ENCODE results near the gene BUB1. TPM values are rescaled to one million over a fixed set of nuclear protein-coding genes. Genes with fewer than 3 reads are reported as not detected.

Gene BUB1
- total and polyA plus RNA-seq, 2 donors: 3.8 to 52.9 TPM

- DNase-seq (ENCODE audit: low read depth in 6 of 9, low spot score in 9 of 9): no peak
- Histone ChIP-seq H3K27ac (ENCODE audit: low read depth in 1 of 2, low read length in 1 of 2) (no peak overlapping the region), H3K4me3 (ENCODE audit: low read length in 2 of 2) (no peak overlapping the region), H3K4me1 (ENCODE audit: control insufficient read depth in 2 of 2, insufficient read depth in 2 of 2, low read length in 2 of 2) (no peaks in the 10 kb centered on the region), H3K36me3 (ENCODE audit: control insufficient read depth in 2 of 2, insufficient read depth in 2 of 2, low read length in 1 of 2) (peaks cover 35 to 81% of the 10 kb centered on the region in 2 donors), H3K9me3 (ENCODE audit: control insufficient read depth in 2 of 2, insufficient read depth in 1 of 2, low read length in 1 of 2) (no peaks in the 10 kb centered on the region), H3K27me3 (ENCODE audit: control insufficient read depth in 2 of 2, insufficient read depth in 1 of 2, low read length in 1 of 2) (no peaks in the 10 kb centered on the region)
- WGBS: 98% methylated on average over 3 of the region's 3 CpGs
Measured at GRCh38 chr2:110653861-110654260, 24.0 kb downstream of the BUB1 start.

- 98% methylated on average over 4 of the region's 4 CpGs for WGBS
- no peak overlapping the region for H3K4me3 ChIP-seq (ENCODE audit: low read length in 2 of 2)
- no peaks in the 10 kb centered on the region for H3K27me3 ChIP-seq (ENCODE audit: control insufficient read depth in 2 of 2, insufficient read depth in 1 of 2, low read length in 1 of 2)
- H3K9me3 ChIP-seq (ENCODE audit: control insufficient read depth in 2 of 2, insufficient read depth in 1 of 2, low read length in 1 of 2): no peaks in the 10 kb centered on the region
- peaks cover 30 to 69% of the 10 kb centered on the region in 2 donors for H3K36me3 ChIP-seq (ENCODE audit: control insufficient read depth in 2 of 2, insufficient read depth in 2 of 2, low read length in 1 of 2)
- H3K27ac ChIP-seq (ENCODE audit: low read depth in 1 of 2, low read length in 1 of 2): no peak overlapping the region
- DNase-seq (ENCODE audit: low read depth in 6 of 9, low spot score in 9 of 9): no peak
- H3K4me1 ChIP-seq (ENCODE audit: control insufficient read depth in 2 of 2, insufficient read depth in 2 of 2, low read length in 2 of 2): no peaks in the 10 kb centered on the region
Measured at GRCh38 chr2:110650346-110650745, 27.5 kb downstream of the BUB1 start.

- no peaks in the 10 kb centered on the region for H3K9me3 ChIP-seq (ENCODE audit: control insufficient read depth in 2 of 2, insufficient read depth in 1 of 2, low read length in 1 of 2)
- H3K4me1 ChIP-seq (ENCODE audit: control insufficient read depth in 2 of 2, insufficient read depth in 2 of 2, low read length in 2 of 2): no peaks in the 10 kb centered on the region
- no peak overlapping the region for H3K4me3 ChIP-seq (ENCODE audit: low read length in 2 of 2)
- H3K36me3 ChIP-seq (ENCODE audit: control insufficient read depth in 2 of 2, insufficient read depth in 2 of 2, low read length in 1 of 2): peaks cover 20 to 62% of the 10 kb centered on the region in 2 donors
- H3K27me3 ChIP-seq (ENCODE audit: control insufficient read depth in 2 of 2, insufficient read depth in 1 of 2, low read length in 1 of 2): no peaks in the 10 kb centered on the region
- H3K27ac ChIP-seq (ENCODE audit: low read depth in 1 of 2, low read length in 1 of 2): no peak overlapping the region
- no peak for DNase-seq (ENCODE audit: low read depth in 6 of 9, low spot score in 9 of 9)
- WGBS: 98% methylated on average over 3 of the region's 3 CpGs
Measured at GRCh38 chr2:110647777-110648176, 30.1 kb downstream of the BUB1 start.

GRCh38 chr2:110645616-110646015, 32.2 kb downstream of the BUB1 start:
- no peaks in the 10 kb centered on the region for H3K27me3 ChIP-seq (ENCODE audit: control insufficient read depth in 2 of 2, insufficient read depth in 1 of 2, low read length in 1 of 2)
- no peaks in the 10 kb centered on the region for H3K4me1 ChIP-seq (ENCODE audit: control insufficient read depth in 2 of 2, insufficient read depth in 2 of 2, low read length in 2 of 2)
- H3K4me3 ChIP-seq (ENCODE audit: low read length in 2 of 2): no peak overlapping the region
- peaks cover 22 to 68% of the 10 kb centered on the region in 2 donors for H3K36me3 ChIP-seq (ENCODE audit: control insufficient read depth in 2 of 2, insufficient read depth in 2 of 2, low read length in 1 of 2)
- H3K9me3 ChIP-seq (ENCODE audit: control insufficient read depth in 2 of 2, insufficient read depth in 1 of 2, low read length in 1 of 2): no peaks in the 10 kb centered on the region
- no peak overlapping the region for H3K27ac ChIP-seq (ENCODE audit: low read depth in 1 of 2, low read length in 1 of 2)
- DNase-seq (ENCODE audit: low read depth in 6 of 9, low spot score in 9 of 9): no peak
- WGBS: 96% methylated on average over 2 of the region's 2 CpGs

- no peaks in the 10 kb centered on the region for H3K27me3 ChIP-seq (ENCODE audit: control insufficient read depth in 2 of 2, insufficient read depth in 1 of 2, low read length in 1 of 2)
- H3K4me3 ChIP-seq (ENCODE audit: low read length in 2 of 2): no peak overlapping the region
- H3K9me3 ChIP-seq (ENCODE audit: control insufficient read depth in 2 of 2, insufficient read depth in 1 of 2, low read length in 1 of 2): no peaks in the 10 kb centered on the region
- WGBS: 98% methylated on average over 3 of the region's 3 CpGs
- DNase-seq (ENCODE audit: low read depth in 6 of 9, low spot score in 9 of 9): no peak
- H3K4me1 ChIP-seq (ENCODE audit: control insufficient read depth in 2 of 2, insufficient read depth in 2 of 2, low read length in 2 of 2): no peaks in the 10 kb centered on the region
- peaks cover 28 to 70% of the 10 kb centered on the region in 2 donors for H3K36me3 ChIP-seq (ENCODE audit: control insufficient read depth in 2 of 2, insufficient read depth in 2 of 2, low read length in 1 of 2)
- no peak overlapping the region for H3K27ac ChIP-seq (ENCODE audit: low read depth in 1 of 2, low read length in 1 of 2)
Measured at GRCh38 chr2:110644357-110644756, 33.5 kb downstream of the BUB1 start.

- no peak for DNase-seq (ENCODE audit: low read depth in 6 of 9, low spot score in 9 of 9)
- Histone ChIP-seq H3K36me3 (ENCODE audit: control insufficient read depth in 2 of 2, insufficient read depth in 2 of 2, low read length in 1 of 2) (peaks cover 30 to 75% of the 10 kb centered on the region in 2 donors), H3K9me3 (ENCODE audit: control insufficient read depth in 2 of 2, insufficient read depth in 1 of 2, low read length in 1 of 2) (no peaks in the 10 kb centered on the region), H3K27me3 (ENCODE audit: control insufficient read depth in 2 of 2, insufficient read depth in 1 of 2, low read length in 1 of 2) (no peaks in the 10 kb centered on the region), H3K27ac (ENCODE audit: low read depth in 1 of 2, low read length in 1 of 2) (no peak overlapping the region), H3K4me3 (ENCODE audit: low read length in 2 of 2) (no peak overlapping the region), H3K4me1 (ENCODE audit: control insufficient read depth in 2 of 2, insufficient read depth in 2 of 2, low read length in 2 of 2) (no peaks in the 10 kb centered on the region)
Measured at GRCh38 chr2:110642360-110642759, 35.5 kb downstream of the BUB1 start.

- H3K4me1 ChIP-seq (ENCODE audit: control insufficient read depth in 2 of 2, insufficient read depth in 2 of 2, low read length in 2 of 2): no peaks in the 10 kb centered on the region
- no peak overlapping the region for H3K4me3 ChIP-seq (ENCODE audit: low read length in 2 of 2)
- H3K27me3 ChIP-seq (ENCODE audit: control insufficient read depth in 2 of 2, insufficient read depth in 1 of 2, low read length in 1 of 2): no peaks in the 10 kb centered on the region
- 97% methylated on average over 3 of the region's 3 CpGs for WGBS
- no peak overlapping the region for H3K27ac ChIP-seq (ENCODE audit: low read depth in 1 of 2, low read length in 1 of 2)
- H3K36me3 ChIP-seq (ENCODE audit: control insufficient read depth in 2 of 2, insufficient read depth in 2 of 2, low read length in 1 of 2): peaks cover 38 to 76% of the 10 kb centered on the region in 2 donors
- no peak for DNase-seq (ENCODE audit: low read depth in 6 of 9, low spot score in 9 of 9)
- H3K9me3 ChIP-seq (ENCODE audit: control insufficient read depth in 2 of 2, insufficient read depth in 1 of 2, low read length in 1 of 2): no peaks in the 10 kb centered on the region
Measured at GRCh38 chr2:110639972-110640371, 37.9 kb downstream of the BUB1 start.

- no peaks in the 10 kb centered on the region for H3K27me3 ChIP-seq (ENCODE audit: control insufficient read depth in 2 of 2, insufficient read depth in 1 of 2, low read length in 1 of 2)
- H3K9me3 ChIP-seq (ENCODE audit: control insufficient read depth in 2 of 2, insufficient read depth in 1 of 2, low read length in 1 of 2): no peaks in the 10 kb centered on the region
- no peak overlapping the region for H3K4me3 ChIP-seq (ENCODE audit: low read length in 2 of 2)
- H3K4me1 ChIP-seq (ENCODE audit: control insufficient read depth in 2 of 2, insufficient read depth in 2 of 2, low read length in 2 of 2): no peaks in the 10 kb centered on the region
- peaks cover 43 to 78% of the 10 kb centered on the region in 2 donors for H3K36me3 ChIP-seq (ENCODE audit: control insufficient read depth in 2 of 2, insufficient read depth in 2 of 2, low read length in 1 of 2)
- no peak for DNase-seq (ENCODE audit: low read depth in 6 of 9, low spot score in 9 of 9)
- H3K27ac ChIP-seq (ENCODE audit: low read depth in 1 of 2, low read length in 1 of 2): no peak overlapping the region
- 98% methylated on average over 4 of the region's 4 CpGs for WGBS
Measured at GRCh38 chr2:110638952-110639695, 38.7 kb downstream of the BUB1 start.

- DNase-seq (ENCODE audit: low read depth in 6 of 9, low spot score in 9 of 9): no peak
- WGBS: 99% methylated on average over 1 of the region's 1 CpG
- no peak overlapping the region for H3K4me3 ChIP-seq (ENCODE audit: low read length in 2 of 2)
Measured at GRCh38 chr2:110638004-110638403, 39.9 kb downstream of the BUB1 start.

More at GRCh38 chr2:110638004-110638403, 39.9 kb downstream of the BUB1 start:
- Histone ChIP-seq H3K27me3 (ENCODE audit: control insufficient read depth in 2 of 2, insufficient read depth in 1 of 2, low read length in 1 of 2) (no peaks in the 10 kb centered on the region), H3K9me3 (ENCODE audit: control insufficient read depth in 2 of 2, insufficient read depth in 1 of 2, low read length in 1 of 2) (no peaks in the 10 kb centered on the region), H3K27ac (ENCODE audit: low read depth in 1 of 2, low read length in 1 of 2) (no peak overlapping the region), H3K4me1 (ENCODE audit: control insufficient read depth in 2 of 2, insufficient read depth in 2 of 2, low read length in 2 of 2) (no peaks in the 10 kb centered on the region), H3K36me3 (ENCODE audit: control insufficient read depth in 2 of 2, insufficient read depth in 2 of 2, low read length in 1 of 2) (peaks cover 40 to 71% of the 10 kb centered on the region in 2 donors)

Measured in thymus (tissue), 11 donors.